Measurements from ENCODE around the gene EBF3.

The EBF3 gene

DNA sequence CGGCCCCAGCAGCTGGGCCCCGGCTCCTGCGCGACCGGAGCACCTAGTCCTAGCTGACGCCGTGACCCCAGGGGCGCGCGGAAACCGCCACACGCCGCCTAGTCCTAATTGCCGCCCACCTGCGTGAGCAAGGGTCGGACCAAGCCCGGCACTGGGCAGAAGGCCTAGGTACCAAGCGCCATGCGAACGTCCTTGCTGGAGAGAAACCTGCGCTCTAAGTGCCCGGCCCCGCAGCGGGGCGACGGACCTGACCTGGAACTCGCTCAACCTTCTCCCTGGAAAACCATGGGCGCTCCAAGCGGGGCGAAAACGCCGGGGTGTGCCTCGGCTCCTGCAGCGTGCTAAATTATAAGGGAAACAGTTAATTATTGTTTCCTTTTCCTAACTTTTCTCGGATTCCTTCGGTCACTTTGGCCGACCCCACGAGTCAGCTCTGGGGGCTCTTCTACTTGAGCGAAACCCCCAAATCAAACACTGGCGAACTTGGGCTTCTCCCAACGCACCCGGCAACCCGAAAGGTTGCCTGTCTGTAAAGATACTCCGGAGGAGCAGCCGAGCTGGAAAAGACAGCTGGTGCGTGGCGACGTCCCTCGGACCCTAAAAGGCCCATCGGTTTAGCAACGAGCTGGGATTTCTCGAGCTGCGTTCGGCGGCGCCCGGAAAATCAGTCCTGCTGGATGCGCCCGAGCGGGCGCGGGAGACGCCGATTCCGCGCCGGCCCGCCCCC, 5.3 kb upstream of the EBF3 start:
- TF ChIP-seq, protein P1, sequence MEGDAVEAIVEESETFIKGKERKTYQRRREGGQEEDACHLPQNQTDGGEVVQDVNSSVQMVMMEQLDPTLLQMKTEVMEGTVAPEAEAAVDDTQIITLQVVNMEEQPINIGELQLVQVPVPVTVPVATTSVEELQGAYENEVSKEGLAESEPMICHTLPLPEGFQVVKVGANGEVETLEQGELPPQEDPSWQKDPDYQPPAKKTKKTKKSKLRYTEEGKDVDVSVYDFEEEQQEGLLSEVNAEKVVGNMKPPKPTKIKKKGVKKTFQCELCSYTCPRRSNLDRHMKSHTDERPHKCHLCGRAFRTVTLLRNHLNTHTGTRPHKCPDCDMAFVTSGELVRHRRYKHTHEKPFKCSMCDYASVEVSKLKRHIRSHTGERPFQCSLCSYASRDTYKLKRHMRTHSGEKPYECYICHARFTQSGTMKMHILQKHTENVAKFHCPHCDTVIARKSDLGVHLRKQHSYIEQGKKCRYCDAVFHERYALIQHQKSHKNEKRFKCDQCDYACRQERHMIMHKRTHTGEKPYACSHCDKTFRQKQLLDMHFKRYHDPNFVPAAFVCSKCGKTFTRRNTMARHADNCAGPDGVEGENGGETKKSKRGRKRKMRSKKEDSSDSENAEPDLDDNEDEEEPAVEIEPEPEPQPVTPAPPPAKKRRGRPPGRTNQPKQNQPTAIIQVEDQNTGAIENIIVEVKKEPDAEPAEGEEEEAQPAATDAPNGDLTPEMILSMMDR (conservative IDR thresholded peaks at IDR 0.05; ENCODE audit: low read depth) = no peak
- POLR2A ChIA-PET (ENCODE audit: low non-redundant PET) = no interaction called here
- no peak for DNase-seq (ENCODE audit: low spot score)
- H3K27ac ChIP-seq = no peak overlapping the region
- CTCF ChIA-PET = interaction anchor here (0.8 to 1.6 kb wide), 4 partner anchors 81 to 381 kb away, joined by 3 to 5 read pairs (median 4); partner anchors contain the start of gene GLRX3

DNA sequence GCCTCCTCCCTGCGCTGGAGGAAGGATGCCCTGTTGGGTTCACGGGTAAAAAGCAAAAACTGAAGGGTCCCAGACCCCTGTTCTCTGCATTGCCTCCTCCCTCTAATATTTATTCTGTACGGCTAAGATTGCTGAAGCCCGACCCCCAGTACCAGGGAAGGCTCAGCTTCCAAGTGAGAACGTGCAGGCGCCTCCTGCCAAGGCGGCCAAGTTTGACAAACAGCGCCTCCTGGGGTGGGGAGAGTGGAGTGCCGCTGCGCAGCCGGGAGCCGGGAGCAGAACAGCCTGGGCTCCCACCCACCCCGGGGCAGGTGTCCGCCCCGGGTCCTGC, 4.7 kb upstream of the EBF3 start:
- ChIA-PET CTCF (interaction anchor here (0.6 to 1.0 kb wide), 3 partner anchors 90 to 168 kb away, joined by 3 to 5 read pairs (median 3); partner anchors contain the start of gene GLRX3), POLR2A (ENCODE audit: low non-redundant PET) (no interaction called here)
- no peak for DNase-seq (ENCODE audit: low spot score)
- no peak overlapping the region for H3K27ac ChIP-seq
- TF ChIP-seq, protein P1 (conservative IDR thresholded peaks at IDR 0.05; ENCODE audit: low read depth) = no peak

DNA sequence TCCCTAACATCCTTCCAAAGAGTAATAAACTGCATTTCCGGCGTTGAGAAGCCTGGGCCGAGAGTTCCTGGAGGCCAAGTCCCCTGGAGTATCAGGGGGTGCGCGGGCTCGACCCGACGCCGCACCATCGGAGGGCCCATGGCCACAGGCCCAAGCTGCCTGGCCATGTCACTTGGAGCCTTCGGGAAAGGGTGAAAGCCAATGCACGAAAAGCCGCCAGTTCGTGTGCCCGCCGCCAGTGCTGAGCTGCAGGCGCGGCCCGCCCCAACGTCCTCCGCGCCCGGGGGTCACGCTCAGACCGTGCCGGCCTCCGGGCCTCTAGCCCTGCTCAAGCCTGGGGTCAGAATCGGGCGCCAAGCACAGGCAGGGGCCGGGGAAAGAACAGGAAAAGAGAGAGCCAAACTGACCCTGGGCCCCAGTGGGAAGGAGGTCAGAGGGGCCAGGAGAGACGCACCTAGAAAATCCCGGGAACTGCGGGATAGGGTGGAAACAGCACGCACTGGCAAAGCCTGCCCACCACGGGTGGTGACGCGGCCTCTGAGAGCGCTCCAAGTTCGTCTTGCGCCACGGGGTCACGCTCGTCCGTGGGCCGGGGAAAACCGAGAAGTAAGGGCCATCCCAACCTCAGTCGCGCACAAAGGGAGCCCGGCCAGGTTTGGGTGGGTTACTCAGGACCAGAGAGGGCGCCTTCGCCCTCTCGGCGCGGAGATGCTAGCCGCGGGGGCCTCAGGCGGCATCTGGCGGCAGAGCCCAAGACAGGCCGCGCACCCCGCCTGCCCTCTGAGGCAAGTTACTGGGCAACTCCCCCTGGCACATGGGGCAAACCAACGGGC, 4.2 kb upstream of the EBF3 start:
- no peak overlapping the region for H3K27ac ChIP-seq
- DNase-seq (ENCODE audit: low spot score) = no peak
- TF ChIP-seq, protein P1 (conservative IDR thresholded peaks at IDR 0.05; ENCODE audit: low read depth) = no peak
- POLR2A ChIA-PET (ENCODE audit: low non-redundant PET) = no interaction called here
- CTCF ChIA-PET = interaction anchor here (0.6 to 1.0 kb wide), 2 partner anchors 90 to 159 kb away, joined by 3 read pairs; no protein-coding TSS in a partner anchor

DNA sequence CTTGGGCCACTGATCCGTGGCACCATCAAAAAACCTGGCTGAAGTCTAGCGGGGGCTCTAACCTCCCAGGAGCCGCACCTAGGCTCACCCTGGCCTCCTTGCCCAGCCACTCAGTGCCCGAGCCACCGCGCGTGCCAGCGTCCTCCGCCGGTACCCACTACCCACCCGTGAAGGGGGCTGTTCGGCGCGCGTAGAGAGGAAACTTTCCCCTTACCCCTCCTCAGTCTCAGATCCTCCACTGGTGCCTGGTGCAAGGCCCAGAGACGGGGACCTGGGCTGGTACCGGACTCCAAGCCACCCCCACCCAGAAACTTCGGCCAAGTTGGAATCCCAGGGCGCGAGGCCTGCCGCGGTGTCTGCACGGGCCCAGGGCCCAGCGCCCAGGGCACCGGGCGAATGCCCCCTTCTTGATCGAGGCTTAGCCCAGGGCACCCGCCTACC, 3.5 kb upstream of the EBF3 start:
- TF ChIP-seq, protein P1 (conservative IDR thresholded peaks at IDR 0.05; ENCODE audit: low read depth) = no peak
- no peak overlapping the region for H3K27ac ChIP-seq
- ChIA-PET POLR2A (ENCODE audit: low non-redundant PET) (no interaction called here), CTCF (no interaction called here)
- DNase-seq (ENCODE audit: low spot score) = no peak

DNA sequence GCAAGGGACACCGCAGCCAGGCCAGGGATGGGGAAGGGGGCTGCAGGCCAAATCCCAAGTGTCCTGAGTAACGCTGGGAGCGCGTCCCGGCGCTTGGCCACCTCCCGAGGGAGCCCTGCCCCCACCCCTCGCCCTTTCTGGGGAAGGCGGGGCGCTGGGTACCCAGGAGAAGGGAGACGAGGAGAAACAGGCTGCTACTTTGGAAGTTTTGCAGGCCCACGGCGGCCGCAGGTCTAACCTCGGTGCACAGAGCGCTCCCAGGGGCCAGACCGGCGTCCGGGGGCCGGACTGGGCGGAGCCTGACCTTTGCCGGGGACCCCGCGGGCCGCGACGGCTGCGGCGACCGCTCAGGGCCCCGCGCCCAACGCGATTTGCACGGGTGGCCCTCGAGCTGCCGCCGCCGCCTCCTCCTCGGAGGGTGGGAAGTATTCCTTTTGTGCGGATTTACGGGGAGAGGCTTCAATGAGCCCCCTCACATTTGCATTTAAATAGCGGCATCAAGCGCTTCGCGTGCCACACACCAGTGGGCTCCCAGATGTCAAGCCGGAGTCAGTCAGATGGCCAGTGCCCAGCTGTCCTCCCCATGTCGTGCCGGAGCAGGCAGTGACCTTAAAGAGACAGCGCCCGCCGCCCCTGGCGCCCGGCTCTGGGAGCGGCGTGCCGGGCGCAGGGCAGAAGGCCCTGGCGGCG, 3.0 kb upstream of the EBF3 start:
- POLR2A ChIA-PET (ENCODE audit: low non-redundant PET) = no interaction called here
- no peak for DNase-seq (ENCODE audit: low spot score)
- TF ChIP-seq, protein P1 (conservative IDR thresholded peaks at IDR 0.05; ENCODE audit: low read depth) = no peak
- no peak overlapping the region for H3K27ac ChIP-seq
- CTCF ChIA-PET = no interaction called here

DNA sequence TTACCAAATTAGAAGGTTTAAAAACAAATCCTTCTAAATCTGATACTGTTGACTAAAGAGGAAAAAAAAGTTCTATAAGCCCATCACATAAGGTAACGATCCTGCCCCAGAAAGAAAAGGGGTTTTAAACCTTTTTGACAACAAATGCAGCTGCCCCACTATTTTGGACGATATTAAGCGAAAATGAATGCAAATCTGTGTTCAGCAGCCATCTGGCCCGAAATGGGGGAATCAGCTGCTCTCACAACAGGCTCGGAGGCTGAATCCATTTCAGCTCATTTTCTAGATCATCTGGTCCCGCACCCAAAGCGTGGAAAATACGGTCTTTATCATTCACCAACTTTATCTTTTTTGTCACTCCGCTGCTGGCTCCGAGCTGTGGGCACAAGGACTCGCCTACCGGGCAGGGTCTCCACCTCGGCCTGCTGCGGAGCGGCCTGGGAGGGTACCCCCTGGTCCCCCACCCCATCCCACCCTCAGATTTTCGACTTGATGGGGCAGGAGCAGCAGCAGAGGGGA, 2.4 kb upstream of the EBF3 start:
- no peak for DNase-seq (ENCODE audit: low spot score)
- TF ChIP-seq, protein P1 (conservative IDR thresholded peaks at IDR 0.05; ENCODE audit: low read depth) = no peak
- POLR2A ChIA-PET (ENCODE audit: low non-redundant PET) = no interaction called here
- CTCF ChIA-PET = no interaction called here
- no peak overlapping the region for H3K27ac ChIP-seq
